C4-2B (cell line): ENCODE data around the gene SORBS2.

Experiments used
- H3K27ac ChIP-seq: fragments of 450-650 bp; 2 replicates; pipeline ENCODE4 v1.5.1; 2017
- ZFX ChIP-seq: fragments of 450-650 bp; IDR thresholded peaks from 2 replicates; pipeline ENCODE4 v1.6.1; 2017
- TF ChIP-seq, protein P1 (sequence below): fragments of 450-650 bp; conservative IDR thresholded peaks from 2 replicates; pipeline ENCODE4 v1.5.1; 2017; ENCODE audit warnings: mild to moderate bottlenecking

Gene SORBS2

DNA sequence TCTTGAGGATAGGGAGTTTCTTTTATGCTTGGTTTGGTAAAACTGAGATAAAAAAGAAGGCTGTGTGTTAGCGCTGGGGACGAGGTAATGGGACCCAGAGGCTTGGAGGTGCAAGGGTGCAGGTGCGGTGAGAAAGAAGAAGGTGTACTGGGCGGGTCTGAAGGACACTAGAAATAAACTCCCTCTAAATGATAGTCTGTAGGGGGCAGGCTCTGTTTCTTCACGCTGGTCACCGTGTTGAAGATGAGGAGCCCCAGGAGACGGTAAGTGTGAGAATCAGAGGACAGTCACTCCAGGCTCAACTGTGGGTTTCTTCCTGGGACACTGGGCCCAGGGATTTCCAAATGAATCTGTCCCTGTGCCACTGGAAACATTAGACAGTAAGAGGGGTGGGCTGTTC lies 131.4 kb downstream of the SORBS2 start:
- TF ChIP-seq ZFX, result no peak
- TF ChIP-seq, protein P1, sequence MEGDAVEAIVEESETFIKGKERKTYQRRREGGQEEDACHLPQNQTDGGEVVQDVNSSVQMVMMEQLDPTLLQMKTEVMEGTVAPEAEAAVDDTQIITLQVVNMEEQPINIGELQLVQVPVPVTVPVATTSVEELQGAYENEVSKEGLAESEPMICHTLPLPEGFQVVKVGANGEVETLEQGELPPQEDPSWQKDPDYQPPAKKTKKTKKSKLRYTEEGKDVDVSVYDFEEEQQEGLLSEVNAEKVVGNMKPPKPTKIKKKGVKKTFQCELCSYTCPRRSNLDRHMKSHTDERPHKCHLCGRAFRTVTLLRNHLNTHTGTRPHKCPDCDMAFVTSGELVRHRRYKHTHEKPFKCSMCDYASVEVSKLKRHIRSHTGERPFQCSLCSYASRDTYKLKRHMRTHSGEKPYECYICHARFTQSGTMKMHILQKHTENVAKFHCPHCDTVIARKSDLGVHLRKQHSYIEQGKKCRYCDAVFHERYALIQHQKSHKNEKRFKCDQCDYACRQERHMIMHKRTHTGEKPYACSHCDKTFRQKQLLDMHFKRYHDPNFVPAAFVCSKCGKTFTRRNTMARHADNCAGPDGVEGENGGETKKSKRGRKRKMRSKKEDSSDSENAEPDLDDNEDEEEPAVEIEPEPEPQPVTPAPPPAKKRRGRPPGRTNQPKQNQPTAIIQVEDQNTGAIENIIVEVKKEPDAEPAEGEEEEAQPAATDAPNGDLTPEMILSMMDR, result no peak

DNA sequence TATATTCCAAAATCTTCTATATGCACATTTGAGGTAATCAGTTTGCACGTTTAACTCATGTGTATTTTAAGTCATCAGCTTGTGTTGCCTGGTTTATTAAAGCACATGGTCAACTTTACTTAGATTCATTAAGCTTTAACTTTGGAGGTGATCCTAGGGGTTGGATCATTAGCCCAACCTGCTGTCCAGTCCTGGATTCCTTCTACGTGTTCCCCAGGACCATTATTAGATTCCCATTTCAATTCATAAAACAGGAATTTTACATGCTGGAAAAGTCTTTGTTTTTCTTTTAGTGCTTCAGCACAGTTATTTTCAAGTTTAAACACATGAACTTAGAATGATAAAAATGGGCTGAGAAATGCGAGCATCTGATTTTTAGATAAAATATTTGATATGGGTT lies 132.5 kb downstream of the SORBS2 start:
- TF ChIP-seq, protein P1, result no peak
- no peak for TF ChIP-seq ZFX
- H3K27ac ChIP-seq, result no peak overlapping the region

More for the DNA sequence above, 131.4 kb downstream of the SORBS2 start:
- H3K27ac ChIP-seq, result no peak overlapping the region

DNA sequence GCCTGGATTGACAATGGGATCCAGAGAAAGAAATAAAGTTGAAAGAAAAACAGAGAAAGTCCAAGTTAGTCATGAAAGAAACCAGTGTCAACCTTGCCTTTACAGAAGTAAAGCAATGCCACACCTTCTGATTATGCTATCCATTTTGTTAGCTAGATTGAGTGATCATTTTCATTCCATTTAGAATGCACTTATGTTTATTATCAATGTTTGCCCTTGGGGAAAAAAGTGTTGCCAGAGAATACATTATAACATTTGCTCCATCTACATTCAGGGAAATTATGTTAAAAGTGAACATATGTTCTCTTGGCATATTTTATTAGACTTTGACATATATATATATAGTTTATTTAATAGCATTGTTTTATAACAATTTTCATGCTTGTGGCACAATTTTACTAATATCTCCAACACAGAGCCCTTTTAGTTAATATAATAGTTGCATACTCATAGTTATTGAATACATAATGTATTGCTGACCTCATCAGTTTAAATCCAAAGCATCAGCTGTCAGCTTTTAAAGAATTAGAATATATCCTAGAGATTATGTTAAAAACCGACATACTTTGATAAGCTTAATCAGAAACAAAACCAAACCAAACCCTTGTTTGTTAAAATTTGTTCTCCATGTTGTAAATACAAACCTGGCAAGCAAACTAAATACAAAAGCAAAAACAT lies 134.2 kb downstream of the SORBS2 start:
- H3K27ac ChIP-seq, result no peak overlapping the region
- TF ChIP-seq ZFX, result no peak
- TF ChIP-seq, protein P1, result no peak

DNA sequence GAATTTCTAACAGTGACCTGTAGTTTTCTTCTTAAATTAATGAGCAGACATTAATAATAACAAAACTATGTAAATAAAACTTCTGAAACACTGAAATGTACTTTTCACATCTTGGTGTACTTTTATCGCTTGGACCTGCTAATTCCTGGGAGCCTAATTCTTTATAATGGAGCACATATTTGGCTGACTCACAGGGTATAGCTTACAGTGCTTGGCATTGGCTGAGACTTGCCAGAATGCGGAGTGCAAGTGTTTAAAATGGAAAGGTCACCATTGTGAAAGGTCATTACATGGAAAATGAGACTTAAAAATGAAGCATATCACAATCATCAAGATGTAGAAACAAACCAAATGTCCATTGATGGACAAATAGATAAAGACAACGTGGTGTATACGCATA lies 139.4 kb downstream of the SORBS2 start:
- no peak overlapping the region for H3K27ac ChIP-seq
- TF ChIP-seq ZFX, result no peak
- TF ChIP-seq, protein P1, result no peak

DNA sequence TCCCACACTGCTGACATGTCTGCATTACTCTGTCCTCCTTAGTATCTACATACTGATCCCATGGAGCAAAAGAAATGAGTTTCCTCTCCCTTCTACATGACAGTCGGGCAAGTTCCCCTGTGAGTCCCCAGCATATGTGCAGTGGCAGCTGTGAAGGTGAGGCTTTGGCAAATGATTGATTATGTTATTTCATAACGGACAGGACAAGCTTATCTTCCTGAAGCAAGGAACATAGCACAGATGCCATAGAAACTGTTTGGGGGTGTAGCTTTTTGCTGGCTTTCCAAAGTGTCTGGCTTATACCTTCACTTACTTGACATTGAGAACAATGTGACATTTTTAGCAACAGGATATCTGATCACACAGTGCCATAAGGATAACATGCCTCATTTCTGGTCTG lies 139.8 kb downstream of the SORBS2 start:
- TF ChIP-seq, protein P1, result no peak
- no peak for TF ChIP-seq ZFX
- no peak overlapping the region for H3K27ac ChIP-seq

DNA sequence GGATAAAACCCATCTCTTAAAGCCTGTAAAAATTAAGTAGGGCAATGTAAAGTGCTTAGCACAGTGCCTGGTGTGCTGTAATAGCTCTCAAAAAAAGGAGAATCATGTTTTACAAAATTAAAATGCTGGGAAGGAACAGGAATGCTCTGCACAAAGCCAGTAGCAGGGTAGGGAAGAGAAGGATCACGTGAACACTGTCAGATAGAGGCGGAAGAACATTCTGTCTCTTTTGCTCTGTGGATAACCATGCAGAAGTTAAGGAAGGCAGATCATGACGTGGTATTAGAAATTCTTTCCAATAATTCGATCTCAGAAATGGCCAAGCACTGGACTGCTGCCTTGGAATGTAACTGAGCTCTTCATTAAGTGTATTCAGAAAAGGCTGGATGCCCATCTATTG lies 140.5 kb downstream of the SORBS2 start:
- no peak overlapping the region for H3K27ac ChIP-seq
- TF ChIP-seq, protein P1, result no peak
- no peak for TF ChIP-seq ZFX

DNA sequence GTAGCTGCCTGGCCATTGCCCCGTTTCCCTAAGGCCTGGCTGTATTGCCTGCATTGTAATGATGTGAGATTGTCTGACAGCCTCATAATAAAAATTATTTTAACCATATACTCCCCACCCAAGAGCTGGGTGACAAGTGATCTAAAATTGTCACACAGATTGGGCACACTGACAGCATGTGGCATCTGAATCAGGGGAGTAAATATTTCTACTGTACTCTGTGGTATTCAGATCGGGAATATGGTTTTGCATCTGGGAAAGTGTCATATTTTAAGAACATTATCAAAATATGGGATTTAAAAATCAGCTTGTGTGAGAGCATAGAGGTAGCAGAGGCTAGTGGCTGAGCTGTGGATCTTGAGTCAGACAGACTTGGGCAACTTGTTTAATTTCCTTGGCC lies 140.9 kb downstream of the SORBS2 start:
- no peak overlapping the region for H3K27ac ChIP-seq
- TF ChIP-seq ZFX, result no peak
- TF ChIP-seq, protein P1, result no peak
